OCI-LY7 (cell line): Measurements from ENCODE around the gene CCDC17. TPM values are rescaled to one million over a fixed set of nuclear protein-coding genes. Genes with fewer than 3 reads are reported as not detected.

ENCODE experiments used
- small RNA-seq: library from RNA; depleted of rRNA; stranded (forward); fragments of <200 nt; gene quantifications from one replicate; pipeline ENCODE3, GENCODE V24; 2014
- total RNA-seq, 2 experiments: library from RNA; depleted of rRNA in 1 of 2; stranded (reverse); fragments of >200 nt in 1 of 2; shearing (Covaris generic) in 1 of 2; gene quantifications; 2 replicates each; pipeline ENCODE4 v1.2.3, GENCODE V29; 2014 to 2022

Gene CCDC17
- total RNA-seq, 2 experiments from 2014 or later: 3.2 to 5.0 TPM

Small RNA genes lying within 50 kb of the gene (small RNA-seq; reads per million reads assigned to genes)
- gene AL355480.1 (not detected), gene AL355480.2 (not detected), gene AL355480.3 (not detected), gene AL355480.4 (not detected)

Other genes starting within 250 kb of the CCDC17 start
- 4.9 and 5.0 TPM in 2 replicates for gene TESK2, start 132.9 kb downstream of the CCDC17 start, total RNA-seq (2014; rRNA removed; shearing (Covaris generic))
- 6.6 and 9.2 TPM in 2 replicates for gene TESK2, start 132.9 kb downstream of the CCDC17 start, total RNA-seq (2022)
- gene CCDC163, start 124.0 kb downstream of the CCDC17 start, total RNA-seq (2014; rRNA removed; shearing (Covaris generic)): 2.9 and 7.4 TPM in 2 replicates
- gene CCDC163, start 124.0 kb downstream of the CCDC17 start, total RNA-seq (2022): 17.2 and 21.1 TPM in 2 replicates
- 7.6 and 8.1 TPM in 2 replicates for gene MMACHC, start 123.8 kb downstream of the CCDC17 start, total RNA-seq (2014; rRNA removed; shearing (Covaris generic))
- 13.3 and 15.9 TPM in 2 replicates for gene MMACHC, start 123.8 kb downstream of the CCDC17 start, total RNA-seq (2022)
- 725 and 814 TPM in 2 replicates for gene PRDX1, start 102.2 kb downstream of the CCDC17 start, total RNA-seq (2014; rRNA removed; shearing (Covaris generic))
- gene PRDX1, start 102.2 kb downstream of the CCDC17 start, total RNA-seq (2022): 851 and 938 TPM in 2 replicates
- 110 and 142 TPM in 2 replicates for gene AKR1A1, start 73.2 kb downstream of the CCDC17 start, total RNA-seq (2014; rRNA removed; shearing (Covaris generic))
- 141 and 152 TPM in 2 replicates for gene AKR1A1, start 73.2 kb downstream of the CCDC17 start, total RNA-seq (2022)
- gene NASP, start 40.0 kb downstream of the CCDC17 start, total RNA-seq (2014; rRNA removed; shearing (Covaris generic)): 210 and 267 TPM in 2 replicates
- 373 and 394 TPM in 2 replicates for gene NASP, start 40.0 kb downstream of the CCDC17 start, total RNA-seq (2022)
- gene GPBP1L1, start 62.5 kb upstream of the CCDC17 start, total RNA-seq (2014; rRNA removed; shearing (Covaris generic)): 89.7 and 101 TPM in 2 replicates
- gene GPBP1L1, start 62.5 kb upstream of the CCDC17 start, total RNA-seq (2022): 117 and 130 TPM in 2 replicates
- gene TMEM69, start 64.1 kb upstream of the CCDC17 start, total RNA-seq (2014; rRNA removed; shearing (Covaris generic)): 24.7 and 35.8 TPM in 2 replicates
- 42.2 and 49.1 TPM in 2 replicates for gene TMEM69, start 64.1 kb upstream of the CCDC17 start, total RNA-seq (2022)
- gene IPP, start 126.6 kb upstream of the CCDC17 start, total RNA-seq (2014; rRNA removed; shearing (Covaris generic)): 4.6 and 6.3 TPM in 2 replicates
- 13.2 and 17.9 TPM in 2 replicates for gene IPP, start 126.6 kb upstream of the CCDC17 start, total RNA-seq (2022)
- gene MAST2, start 179.6 kb upstream of the CCDC17 start, total RNA-seq (2014; rRNA removed; shearing (Covaris generic)): 25.5 and 32.1 TPM in 2 replicates
- 59.6 and 67.2 TPM in 2 replicates for gene MAST2, start 179.6 kb upstream of the CCDC17 start, total RNA-seq (2022)